ENCODE results near the gene MAPRE3. TPM values are rescaled to one million over a fixed set of nuclear protein-coding genes. Genes with fewer than 3 reads are reported as not detected.

MAPRE3 gene
- total and polyA plus RNA-seq, 4 donors: 10.2 to 41.9 (median 27.2) TPM

DNA sequence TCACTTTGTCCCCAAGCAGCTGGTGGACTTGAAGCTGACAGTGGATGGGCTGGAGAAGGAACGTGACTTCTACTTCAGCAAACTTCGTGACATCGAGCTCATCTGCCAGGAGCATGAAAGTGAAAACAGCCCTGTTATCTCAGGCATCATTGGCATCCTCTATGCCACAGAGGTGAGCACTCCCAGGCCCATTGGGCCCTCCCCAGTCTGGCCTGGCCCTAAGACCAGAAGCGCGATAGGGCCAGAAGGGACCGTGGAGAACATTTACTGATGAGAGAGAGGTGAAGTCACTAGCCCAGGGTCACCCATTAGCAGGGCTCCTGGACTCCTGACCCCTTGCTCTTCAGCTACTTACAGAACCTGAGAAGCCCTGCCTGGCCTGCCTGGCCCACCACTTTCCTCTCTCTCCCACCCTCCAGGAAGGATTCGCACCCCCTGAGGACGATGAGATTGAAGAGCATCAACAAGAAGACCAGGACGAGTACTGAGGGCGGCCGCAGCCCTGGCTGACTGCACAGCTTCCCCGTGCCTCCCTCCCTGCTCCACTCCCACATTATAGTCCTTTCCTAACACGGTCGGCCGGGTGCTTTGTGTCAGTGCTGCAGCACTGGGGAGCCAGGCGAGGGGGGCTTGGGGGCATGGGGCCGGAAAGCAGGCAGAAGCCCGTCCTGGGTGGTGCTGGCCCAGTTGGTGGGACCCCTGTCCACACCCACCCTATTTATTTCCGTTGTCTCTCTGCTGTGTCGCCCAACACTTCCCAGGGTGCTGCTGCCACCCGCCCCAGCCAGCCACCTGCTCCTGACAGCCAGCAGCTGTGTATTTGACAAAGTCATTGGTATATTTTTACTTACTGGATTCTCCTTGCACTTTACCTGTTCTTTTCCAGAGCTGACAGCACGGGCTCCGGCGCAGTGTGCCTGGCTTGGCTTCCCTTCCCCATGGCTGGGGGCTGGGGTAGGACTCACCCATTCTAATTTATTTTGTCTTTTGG, 55.7 kb downstream of the MAPRE3 start:
- WGBS, 2 donors: 94 to 95% methylated on average over 24 of the region's 24 CpGs
- H3K27me3 ChIP-seq (ENCODE audit: control insufficient read depth in 3 of 3, insufficient read depth in 3 of 3, low read length in 2 of 3): no peaks in the 10 kb centered on the region
- peaks cover 0 to 2% (median 0%) of the 10 kb centered on the region in 5 donors for H3K4me1 ChIP-seq (ENCODE audit: control insufficient read depth in 5 of 5, insufficient read depth in 5 of 5, low read length in 5 of 5)
- H3K4me3 ChIP-seq: no peak overlapping the region
- no peak overlapping the region for H3K9ac ChIP-seq (ENCODE audit: insufficient read depth in 1 of 2, low read length in 2 of 2)
- ATAC-seq (ENCODE audit: insufficient read depth, low FRiP score) (no peak), DNase-seq (no peak)
- TF ChIP-seq, protein P1, sequence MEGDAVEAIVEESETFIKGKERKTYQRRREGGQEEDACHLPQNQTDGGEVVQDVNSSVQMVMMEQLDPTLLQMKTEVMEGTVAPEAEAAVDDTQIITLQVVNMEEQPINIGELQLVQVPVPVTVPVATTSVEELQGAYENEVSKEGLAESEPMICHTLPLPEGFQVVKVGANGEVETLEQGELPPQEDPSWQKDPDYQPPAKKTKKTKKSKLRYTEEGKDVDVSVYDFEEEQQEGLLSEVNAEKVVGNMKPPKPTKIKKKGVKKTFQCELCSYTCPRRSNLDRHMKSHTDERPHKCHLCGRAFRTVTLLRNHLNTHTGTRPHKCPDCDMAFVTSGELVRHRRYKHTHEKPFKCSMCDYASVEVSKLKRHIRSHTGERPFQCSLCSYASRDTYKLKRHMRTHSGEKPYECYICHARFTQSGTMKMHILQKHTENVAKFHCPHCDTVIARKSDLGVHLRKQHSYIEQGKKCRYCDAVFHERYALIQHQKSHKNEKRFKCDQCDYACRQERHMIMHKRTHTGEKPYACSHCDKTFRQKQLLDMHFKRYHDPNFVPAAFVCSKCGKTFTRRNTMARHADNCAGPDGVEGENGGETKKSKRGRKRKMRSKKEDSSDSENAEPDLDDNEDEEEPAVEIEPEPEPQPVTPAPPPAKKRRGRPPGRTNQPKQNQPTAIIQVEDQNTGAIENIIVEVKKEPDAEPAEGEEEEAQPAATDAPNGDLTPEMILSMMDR (IDR thresholded peaks at IDR 0.05; ENCODE audit: control extremely low read depth, extremely low read depth): no peak
- no peaks in the 10 kb centered on the region for H3K9me3 ChIP-seq (ENCODE audit: control insufficient read depth in 4 of 4, insufficient read depth in 3 of 4, low read length in 3 of 4)
- no peak overlapping the region for H3K27ac ChIP-seq (ENCODE audit: low read depth in 1 of 2, low read length in 1 of 2)
- H3K36me3 ChIP-seq (ENCODE audit: control insufficient read depth in 4 of 4, insufficient read depth in 4 of 4, low read length in 4 of 4): peaks cover 4 to 36% (median 9%) of the 10 kb centered on the region in 4 donors

DNA sequence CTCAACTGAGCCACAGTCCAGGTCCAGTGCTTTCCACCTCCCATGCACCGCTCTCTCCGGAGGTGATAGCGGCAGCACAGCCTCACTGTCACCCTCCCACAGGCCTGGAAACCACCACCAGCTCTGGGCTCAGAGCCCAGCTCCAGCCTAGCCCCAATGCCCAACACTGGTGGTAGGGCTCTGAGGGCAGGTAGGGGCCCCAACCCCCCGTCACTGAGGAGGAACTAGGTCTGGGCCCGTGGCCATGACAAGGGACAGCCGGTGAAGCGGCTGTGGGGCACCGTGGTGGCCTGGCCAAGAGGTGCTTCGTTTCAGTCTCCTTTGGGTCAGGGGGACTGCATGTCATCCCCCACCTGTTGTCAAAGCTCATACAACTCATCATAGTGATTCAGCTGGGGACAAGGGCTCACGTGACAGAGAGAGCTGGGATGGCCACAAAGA, 56.8 kb downstream of the MAPRE3 start:
- TF ChIP-seq, protein P1 (IDR thresholded peaks at IDR 0.05; ENCODE audit: control extremely low read depth, extremely low read depth): no peak
- Histone ChIP-seq H3K36me3 (ENCODE audit: control insufficient read depth in 4 of 4, insufficient read depth in 4 of 4, low read length in 4 of 4) (peaks cover 4 to 34% (median 7%) of the 10 kb centered on the region in 4 donors), H3K9me3 (ENCODE audit: control insufficient read depth in 4 of 4, insufficient read depth in 3 of 4, low read length in 3 of 4) (no peaks in the 10 kb centered on the region), H3K27me3 (ENCODE audit: control insufficient read depth in 3 of 3, insufficient read depth in 3 of 3, low read length in 2 of 3) (no peaks in the 10 kb centered on the region), H3K27ac (ENCODE audit: low read depth in 1 of 2, low read length in 1 of 2) (no peak overlapping the region), H3K4me3 (no peak overlapping the region), H3K4me1 (ENCODE audit: control insufficient read depth in 5 of 5, insufficient read depth in 5 of 5, low read length in 5 of 5) (peaks cover 0 to 6% (median 0%) of the 10 kb centered on the region in 5 donors), H3K9ac (ENCODE audit: insufficient read depth in 1 of 2, low read length in 2 of 2) (no peak overlapping the region)
- DNase-seq: no peak
- 90 to 94% methylated on average over 10 of the region's 10 CpGs for WGBS, 2 donors
- no peak for ATAC-seq (ENCODE audit: insufficient read depth, low FRiP score)

DNA sequence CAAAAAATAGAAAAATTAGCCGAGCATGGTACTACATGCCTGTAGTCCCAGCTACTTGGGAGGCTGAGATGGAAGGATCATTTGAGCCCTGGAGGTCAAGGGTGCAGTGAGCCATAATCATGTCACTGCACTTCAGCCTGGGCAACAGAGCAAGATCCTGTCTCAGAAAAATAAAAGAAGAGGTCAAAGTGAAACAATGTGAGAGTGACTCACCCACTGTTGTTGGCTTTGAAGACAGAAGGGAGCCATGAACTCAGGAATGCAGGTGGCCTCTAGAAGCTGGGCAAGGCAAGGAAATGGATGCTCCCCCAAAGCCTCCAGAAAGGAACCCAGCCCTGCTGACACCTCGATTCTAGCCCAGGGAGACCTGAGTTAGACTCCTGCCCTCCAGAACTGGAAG, 58.6 kb downstream of the MAPRE3 start:
- DNase-seq: no peak
- 90 to 96% methylated on average over 2 of the region's 2 CpGs for WGBS, 2 donors
- ATAC-seq (ENCODE audit: insufficient read depth, low FRiP score): no peak

More for the DNA sequence above, 58.6 kb downstream of the MAPRE3 start:
- Histone ChIP-seq H3K4me3 (no peak overlapping the region), H3K9ac (ENCODE audit: insufficient read depth in 1 of 2, low read length in 2 of 2) (no peak overlapping the region), H3K27ac (ENCODE audit: low read depth in 1 of 2, low read length in 1 of 2) (no peak overlapping the region), H3K27me3 (ENCODE audit: control insufficient read depth in 3 of 3, insufficient read depth in 3 of 3, low read length in 2 of 3) (no peaks in the 10 kb centered on the region), H3K9me3 (ENCODE audit: control insufficient read depth in 4 of 4, insufficient read depth in 3 of 4, low read length in 3 of 4) (no peaks in the 10 kb centered on the region), H3K4me1 (ENCODE audit: control insufficient read depth in 5 of 5, insufficient read depth in 5 of 5, low read length in 5 of 5) (peaks cover 0 to 15% (median 6%) of the 10 kb centered on the region in 5 donors), H3K36me3 (ENCODE audit: control insufficient read depth in 4 of 4, insufficient read depth in 4 of 4, low read length in 4 of 4) (peaks cover 0 to 23% (median 4%) of the 10 kb centered on the region in 4 donors)
- TF ChIP-seq, protein P1 (IDR thresholded peaks at IDR 0.05; ENCODE audit: control extremely low read depth, extremely low read depth): no peak
